A673 (cell line): ENCODE data around the gene IL1RN. TPM values are rescaled to one million over a fixed set of nuclear protein-coding genes. Genes with fewer than 3 reads are reported as not detected.

Source experiments
- BruUV-seq: library from RNA; stranded (reverse); fragments of 400-500 nt; replicated peaks from 2 replicates; lab custom pipeline; 2021; lab: Mats Ljungman, UMichigan
- CTCF ChIA-PET: fragments of 300-600 bp; sonication (Branson Sonifier 250); formaldehyde crosslinking; loops from one replicate; lab custom pipeline; 2022; ENCODE audit warnings: antibody characterized with exemption; lab: Charles Lee
- POLR2A ChIA-PET: fragments of 300-600 bp; sonication (Branson Sonifier 250); formaldehyde crosslinking; loops from one replicate; lab custom pipeline; 2022; ENCODE audit warnings: antibody characterized with exemption; ENCODE audit not compliant: low non-redundant PET; lab: Charles Lee
- DNase-seq: peaks from one replicate; pipeline ENCODE4 v3.0.0-alpha.2; 2015; ENCODE audit warnings: low spot score
- H3K27ac ChIP-seq: fragments of 200-600 bp; sonication (generic); 2 replicates; pipeline ENCODE4 v1.5.1; 2016; ENCODE audit warnings: mixed run types, low read depth, mild to moderate bottlenecking, mixed read lengths, antibody characterized with exemption, low read length; ENCODE audit not compliant: poor library complexity, severe bottlenecking
- H3K27me3 ChIP-seq: fragments of 200-600 bp; sonication (generic); replicated peaks from 2 replicates; pipeline ENCODE4 v1.6.1; 2017; ENCODE audit warnings: mixed run types, low read depth, mild to moderate bottlenecking, mixed read lengths, antibody characterized with exemption, low read length; ENCODE audit not compliant: insufficient read depth, poor library complexity
- H3K36me3 ChIP-seq: fragments of 200-600 bp; sonication (generic); 2 replicates; pipeline ENCODE4 v1.6.1; 2016; ENCODE audit warnings: mixed run types, mild to moderate bottlenecking, mixed read lengths, antibody characterized with exemption, low read length; ENCODE audit not compliant: insufficient read depth, poor library complexity, severe bottlenecking
- H3K4me1 ChIP-seq: fragments of 200-600 bp; sonication (generic); 2 replicates; pipeline ENCODE4 v1.6.1; 2017; ENCODE audit warnings: mixed run types, mild to moderate bottlenecking, mixed read lengths, antibody characterized with exemption, low read length; ENCODE audit not compliant: insufficient read depth, poor library complexity, severe bottlenecking
- H3K4me3 ChIP-seq: fragments of 200-600 bp; sonication (generic); 2 replicates; pipeline ENCODE4 v1.5.1; 2016; ENCODE audit warnings: low read depth, mixed run types, mild to moderate bottlenecking, mixed read lengths, low read length; ENCODE audit not compliant: poor library complexity, severe bottlenecking
- H3K9me3 ChIP-seq: fragments of 200-600 bp; sonication (generic); 2 replicates; pipeline ENCODE4 v1.6.1; 2016; ENCODE audit warnings: mixed run types, low read depth, mild to moderate bottlenecking, mixed read lengths, antibody characterized with exemption, low read length; ENCODE audit not compliant: poor library complexity, severe bottlenecking
- CTCF ChIP-seq: fragments of 300-800, 200-600 bp; sonication (generic); conservative IDR thresholded peaks from 2 replicates; pipeline ENCODE4 v1.5.1; 2017; ENCODE audit warnings: low read depth, mild to moderate bottlenecking, antibody characterized with exemption, low read length, moderate library complexity, mixed read lengths
- EZH2 ChIP-seq: fragments of 200-600 bp; sonication (generic); IDR thresholded peaks from 2 replicates; pipeline ENCODE4 v1.6.1; 2017; ENCODE audit warnings: borderline replicate concordance, low read depth, mild to moderate bottlenecking, mixed read lengths, antibody characterized with exemption, low read length; ENCODE audit not compliant: poor library complexity, severe bottlenecking
- intact Hi-C: fragments of 100-400 bp; cut with micrococcal nuclease; formaldehyde crosslinking; loops from one replicate; pipeline ENCODE4 v1.10.0; 2022; ENCODE audit not compliant: unreplicated experiment
- total RNA-seq: library from RNA; stranded (reverse); gene quantifications from 2 replicates; pipeline ENCODE4 v1.2.3, GENCODE V29; 2021

Gene IL1RN
- total RNA-seq, 1 experiment from 2014 or later = not detected

DNA sequence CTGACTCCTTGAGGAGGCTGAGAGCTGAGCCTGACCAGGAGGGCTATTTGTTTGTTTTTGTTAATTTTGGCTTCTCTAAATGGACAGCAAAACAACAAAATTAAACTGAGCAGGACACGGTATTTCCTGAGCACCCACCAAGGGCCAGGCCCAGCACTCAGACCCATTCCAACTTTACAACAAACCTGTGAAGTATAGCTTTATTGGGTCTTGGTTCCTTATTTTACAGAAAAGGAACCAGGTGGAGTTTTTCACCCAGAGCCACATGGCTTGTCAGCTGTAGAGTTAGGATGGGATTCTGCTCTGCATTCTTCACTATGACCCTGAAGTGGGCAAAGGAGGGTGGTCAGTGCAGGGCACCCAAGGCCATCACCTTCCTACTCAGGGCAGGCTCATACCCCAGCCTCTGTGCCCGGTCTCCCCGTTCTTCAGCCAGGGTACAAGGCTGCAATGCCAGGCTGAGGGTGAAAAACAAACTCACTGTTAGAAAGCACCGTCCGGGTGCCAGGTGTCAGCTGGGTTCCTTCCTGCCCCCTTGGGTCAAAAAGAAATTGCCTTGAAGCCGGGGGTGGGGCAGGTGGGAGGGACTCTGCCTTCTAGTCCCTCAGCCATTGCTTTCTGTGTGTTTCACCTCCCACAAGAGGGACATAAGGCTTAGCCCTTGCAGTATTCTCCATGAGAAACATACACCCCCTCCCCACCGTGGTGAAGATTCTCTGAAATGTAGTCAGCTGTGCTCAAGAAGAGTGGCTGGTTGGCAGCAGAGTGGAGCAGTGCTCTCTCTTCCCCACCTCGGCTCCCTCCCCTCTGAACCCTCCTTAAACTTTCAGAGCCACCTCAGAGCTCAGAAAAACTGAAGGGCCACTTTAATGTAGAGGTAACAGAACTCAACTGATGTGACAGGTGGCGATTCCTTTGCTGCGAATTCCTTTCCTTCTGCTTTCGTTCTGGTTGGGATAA, 48.6 kb downstream of the IL1RN start:
- no peaks in the 10 kb centered on the region for H3K9me3 ChIP-seq
- no peaks in the 10 kb centered on the region for H3K27me3 ChIP-seq
- no peak overlapping the region for H3K27ac ChIP-seq
- CTCF ChIA-PET = no interaction called here
- TF ChIP-seq EZH2 = no peak
- TF ChIP-seq CTCF = no peak
- POLR2A ChIA-PET = interaction anchor here (0.6 kb wide), 1 partner anchor 96 kb away, joined by 3 read pairs; no protein-coding TSS in a partner anchor
- intact Hi-C loops = no loop called here
- H3K36me3 ChIP-seq = no peaks in the 10 kb centered on the region
- no TSS peak for BruUV-seq
- no peak for DNase-seq
- no peaks in the 10 kb centered on the region for H3K4me1 ChIP-seq
- H3K4me3 ChIP-seq = no peak overlapping the region

- intact Hi-C loops = no loop called here
- Histone ChIP-seq H3K9me3 (no peaks in the 10 kb centered on the region), H3K4me3 (no peak overlapping the region), H3K36me3 (no peaks in the 10 kb centered on the region), H3K27me3 (no peaks in the 10 kb centered on the region), H3K4me1 (no peaks in the 10 kb centered on the region), H3K27ac (no peak overlapping the region)
- CTCF ChIA-PET = no interaction called here
- POLR2A ChIA-PET = no interaction called here
- no peak for DNase-seq
- TF ChIP-seq CTCF (no peak), EZH2 (no peak)
- no TSS peak for BruUV-seq
Observed at GRCh38 chr2:113176696-113177355, 49.4 kb downstream of the IL1RN start.

GRCh38 chr2:113178069-113178746, 50.8 kb downstream of the IL1RN start:
- H3K4me3 ChIP-seq = no peak overlapping the region
- CTCF ChIA-PET = no interaction called here
- H3K27ac ChIP-seq = no peak overlapping the region
- no peaks in the 10 kb centered on the region for H3K4me1 ChIP-seq
- TF ChIP-seq CTCF (no peak), EZH2 (no peak)
- H3K9me3 ChIP-seq = no peaks in the 10 kb centered on the region
- H3K36me3 ChIP-seq = no peaks in the 10 kb centered on the region
- H3K27me3 ChIP-seq = no peaks in the 10 kb centered on the region
- intact Hi-C loops = no loop called here
- no peak for DNase-seq
- BruUV-seq = no TSS peak
- POLR2A ChIA-PET = no interaction called here
